OCI-LY7 (cell line): ENCODE measurements around the gene RIOK1. TPM values are rescaled to one million over a fixed set of nuclear protein-coding genes. Genes with fewer than 3 reads are reported as not detected.

Source experiments
- BruUV-seq: library from RNA; stranded (reverse); fragments of 400-500 nt; replicated peaks from 2 replicates; lab custom pipeline; 2021; lab: Mats Ljungman, UMichigan
- CTCF ChIA-PET: fragments of 300-600 bp; sonication (Branson Sonifier 250); formaldehyde crosslinking; loops from one replicate; lab custom pipeline; 2022; ENCODE audit warnings: antibody characterized with exemption; ENCODE audit not compliant: unreplicated experiment; lab: Charles Lee
- POLR2A ChIA-PET: fragments of 300-600 bp; sonication (Branson Sonifier 250); formaldehyde crosslinking; loops from one replicate; lab custom pipeline; 2022; ENCODE audit warnings: antibody characterized with exemption; lab: Charles Lee
- DNase-seq: peaks from one replicate; pipeline ENCODE4 v3.0.0-alpha.2; 2015; ENCODE audit warnings: low spot score
- H2AFZ ChIP-seq: fragments of 200-600 bp; sonication (generic), shearing (Covaris generic); 2 replicates; pipeline ENCODE4 v1.6.1; 2014; ENCODE audit warnings: mild to moderate bottlenecking, antibody characterized with exemption, low read length, moderate library complexity
- H3K27ac ChIP-seq: fragments of 200-600 bp; sonication (generic); 2 replicates; pipeline ENCODE4 v1.5.1; 2014; ENCODE audit warnings: mixed run types, low read depth, mild to moderate bottlenecking, moderate library complexity, low read length, inconsistent platforms; ENCODE audit not compliant: poor library complexity, severe bottlenecking
- H3K36me3 ChIP-seq: fragments of 200-600 bp; sonication (generic); 2 replicates; pipeline ENCODE4 v1.6.1; 2014; ENCODE audit warnings: mild to moderate bottlenecking, antibody characterized with exemption, low read length, moderate library complexity, mixed read lengths; ENCODE audit not compliant: insufficient read depth
- H3K4me1 ChIP-seq: fragments of 200-600 bp; sonication (generic); 2 replicates; pipeline ENCODE4 v1.5.1; 2014; ENCODE audit warnings: mild to moderate bottlenecking, low read length; ENCODE audit not compliant: insufficient read depth, poor library complexity, severe bottlenecking
- H3K4me2 ChIP-seq: fragments of 200-600 bp; sonication (generic); 2 replicates; pipeline ENCODE4 v1.6.1; 2014; ENCODE audit warnings: mild to moderate bottlenecking, low read length
- H3K4me3 ChIP-seq: fragments of 200-600 bp; sonication (generic); 2 replicates; pipeline ENCODE4 v1.5.1; 2014; ENCODE audit warnings: mild to moderate bottlenecking, low read depth, low read length; ENCODE audit not compliant: poor library complexity, severe bottlenecking
- H3K79me2 ChIP-seq: fragments of 200-600 bp; sonication (generic); 2 replicates; pipeline ENCODE4 v1.6.1; 2016; ENCODE audit warnings: low read depth, mild to moderate bottlenecking, low read length, moderate library complexity, mixed read lengths; ENCODE audit not compliant: insufficient read depth
- H3K9me2 ChIP-seq: fragments of 200-600 bp; sonication (generic); 2 replicates; pipeline ENCODE4 v1.6.1; 2016; ENCODE audit warnings: mild to moderate bottlenecking, low read length, mixed read lengths; ENCODE audit not compliant: insufficient read depth
- H3K9me3 ChIP-seq: fragments of 200-600 bp; sonication (generic); 2 replicates; pipeline ENCODE4 v1.6.1; 2014; ENCODE audit warnings: mild to moderate bottlenecking, mixed run types, low read length, mixed read lengths
- H4K20me1 ChIP-seq: fragments of 200-600 bp; sonication (generic); 2 replicates; pipeline ENCODE4 v1.6.1; 2014; ENCODE audit warnings: mild to moderate bottlenecking, antibody characterized with exemption, low read length, moderate library complexity, mixed read lengths; ENCODE audit not compliant: insufficient read depth
- CTCF ChIP-seq: fragments of 200-600 bp; sonication (generic); conservative IDR thresholded peaks from 2 replicates; pipeline ENCODE4 v1.5.1; 2014; ENCODE audit warnings: mild to moderate bottlenecking, antibody characterized with exemption, low read length, moderate library complexity, mixed read lengths
- EZH2phosphoT487 ChIP-seq: fragments of 200-600 bp; sonication (generic); IDR thresholded peaks from 2 replicates; pipeline ENCODE4 v1.6.1; 2018; ENCODE audit warnings: low read depth, borderline replicate concordance, mild to moderate bottlenecking, mixed run types, antibody characterized with exemption, low read length, moderate library complexity, mixed read lengths
- intact Hi-C: fragments of 100-400 bp; cut with micrococcal nuclease; formaldehyde crosslinking; loops from one replicate; pipeline ENCODE4 v1.10.0; 2022; ENCODE audit not compliant: unreplicated experiment
- total RNA-seq, 2 experiments: library from RNA; depleted of rRNA in 1 of 2; stranded (reverse); fragments of >200 nt in 1 of 2; shearing (Covaris generic) in 1 of 2; gene quantifications; 2 replicates each; pipeline ENCODE4 v1.2.3, GENCODE V29; 2014 to 2022

The RIOK1 gene
- total RNA-seq, 2 experiments from 2014 or later = 35.2 to 55.0 TPM

- BruUV-seq = no TSS peak
- CTCF ChIA-PET = no interaction called here
- DNase-seq = no peak
- intact Hi-C loops = no loop called here
- no peak for TF ChIP-seq EZH2phosphoT487
- no peak for TF ChIP-seq CTCF
- Histone ChIP-seq H3K27ac (no peak overlapping the region), H3K4me3 (no peak overlapping the region), H3K4me2 (no peak overlapping the region), H2AFZ (no peak overlapping the region), H3K4me1 (no peaks in the 10 kb centered on the region), H3K9me2 (no peaks in the 10 kb centered on the region), H3K79me2 (no peaks in the 10 kb centered on the region), H4K20me1 (no peaks in the 10 kb centered on the region), H3K9me3 (no peaks in the 10 kb centered on the region), H3K36me3 (peaks cover 98% of the 10 kb centered on the region)
- POLR2A ChIA-PET = interaction anchor here (0.6 kb wide), 1 partner anchor 63 kb away, joined by 3 read pairs; no protein-coding TSS in a partner anchor
Measured at GRCh38 chr6:7414811-7415210, 25.2 kb downstream of the RIOK1 start.

- BruUV-seq = no TSS peak
- peaks cover 75% of the 10 kb centered on the region for H3K36me3 ChIP-seq
- intact Hi-C loops = no loop called here
Measured at GRCh38 chr6:7417684-7418083, 28.1 kb downstream of the RIOK1 start.

More at GRCh38 chr6:7417684-7418083, 28.1 kb downstream of the RIOK1 start:
- CTCF ChIA-PET = no interaction called here
- Histone ChIP-seq H2AFZ (no peak overlapping the region), H3K4me3 (no peak overlapping the region), H3K79me2 (no peaks in the 10 kb centered on the region), H3K9me3 (no peaks in the 10 kb centered on the region), H3K4me2 (no peak overlapping the region), H4K20me1 (no peaks in the 10 kb centered on the region; the same call in 1 of the 2 replicates), H3K9me2 (no peaks in the 10 kb centered on the region), H3K4me1 (no peaks in the 10 kb centered on the region), H3K27ac (no peak overlapping the region)
- TF ChIP-seq EZH2phosphoT487 (no peak), CTCF (no peak)
- POLR2A ChIA-PET = interaction anchor here (0.7 to 1.0 kb wide), 2 partner anchors 24 to 693 kb away, joined by 3 read pairs; no protein-coding TSS in a partner anchor
- DNase-seq = no peak
